ENCODE data around the gene DAPK3. TPM values are rescaled to one million over a fixed set of nuclear protein-coding genes. Genes with fewer than 3 reads are reported as not detected.

Gene DAPK3
- polyA plus RNA-seq, 1 donor from 2014 or later = 100 TPM

GRCh38 chr19:3961007-3961406, 9.9 kb downstream of the DAPK3 start:
- H3K4me3 ChIP-seq (ENCODE audit: low read length) = no peak overlapping the region
- no peak overlapping the region for H3K4me2 ChIP-seq (ENCODE audit: low read length)
- no peak overlapping the region for H3K27ac ChIP-seq (ENCODE audit: low read length)
- TF ChIP-seq EP300 (conservative IDR thresholded peaks at IDR 0.05; ENCODE audit: poor library complexity, severe bottlenecking) = no peak
- TF ChIP-seq EZH2 (IDR thresholded peaks at IDR 0.05; ENCODE audit: borderline replicate concordance, insufficient read depth, low read length, poor library complexity, severe bottlenecking) = no peak
- TF ChIP-seq POLR2AphosphoS5 (IDR thresholded peaks at IDR 0.05) = no peak
- no peak for TF ChIP-seq TAF1 (IDR thresholded peaks at IDR 0.05; ENCODE audit: low read depth)
- no peak for TF ChIP-seq SMC3 (conservative IDR thresholded peaks at IDR 0.05; ENCODE audit: poor library complexity)
- H3K9ac ChIP-seq (ENCODE audit: low read length) = no peak overlapping the region
- H2AFZ ChIP-seq (ENCODE audit: low read depth, low read length) = no peak overlapping the region
- H3K27me3 ChIP-seq (ENCODE audit: insufficient read depth, low read depth, low read length) = no peaks in the 10 kb centered on the region
- no peaks in the 10 kb centered on the region for H3F3A ChIP-seq (ENCODE audit: insufficient read depth, low read length, poor library complexity, severe bottlenecking)
- H4K20me1 ChIP-seq (ENCODE audit: insufficient read depth) = no peaks in the 10 kb centered on the region
- no peaks in the 10 kb centered on the region for H3K9me3 ChIP-seq (ENCODE audit: low read length)
- no peaks in the 10 kb centered on the region for H3K36me3 ChIP-seq (ENCODE audit: insufficient read depth, low read length)
- H3K9me2 ChIP-seq (ENCODE audit: insufficient read depth, low read length) = no peaks in the 10 kb centered on the region
- peaks cover 2% of the 10 kb centered on the region for H3K79me2 ChIP-seq (replicated peaks; ENCODE audit: insufficient read depth, low read length)

- H3K9ac ChIP-seq (ENCODE audit: low read length) = no peak overlapping the region
- H3K79me2 ChIP-seq (replicated peaks; ENCODE audit: insufficient read depth, low read length) = no peaks in the 10 kb centered on the region
- no peak overlapping the region for H2AFZ ChIP-seq (ENCODE audit: low read depth, low read length)
- H3K9me3 ChIP-seq (ENCODE audit: low read length) = no peaks in the 10 kb centered on the region
- no peaks in the 10 kb centered on the region for H3K36me3 ChIP-seq (ENCODE audit: insufficient read depth, low read length)
- H3K27ac ChIP-seq (ENCODE audit: low read length) = no peak overlapping the region
- TF ChIP-seq TAF1 (IDR thresholded peaks at IDR 0.05; ENCODE audit: low read depth) = no peak
- no peak for TF ChIP-seq SMC3 (conservative IDR thresholded peaks at IDR 0.05; ENCODE audit: poor library complexity)
- TF ChIP-seq EZH2 (IDR thresholded peaks at IDR 0.05; ENCODE audit: borderline replicate concordance, insufficient read depth, low read length, poor library complexity, severe bottlenecking) = no peak
- TF ChIP-seq CTCF (IDR thresholded peaks at IDR 0.05; ENCODE audit: poor library complexity, severe bottlenecking) = no peak
- no peaks in the 10 kb centered on the region for H3F3A ChIP-seq (ENCODE audit: insufficient read depth, low read length, poor library complexity, severe bottlenecking)
- no peaks in the 10 kb centered on the region for H3K27me3 ChIP-seq (ENCODE audit: insufficient read depth, low read depth, low read length)
- no peaks in the 10 kb centered on the region for H4K20me1 ChIP-seq (ENCODE audit: insufficient read depth)
- no peak overlapping the region for H3K4me3 ChIP-seq (ENCODE audit: low read length)
- H3K9me2 ChIP-seq (ENCODE audit: insufficient read depth, low read length) = no peaks in the 10 kb centered on the region
- H3K4me2 ChIP-seq (ENCODE audit: low read length) = no peak overlapping the region
Measured at GRCh38 chr19:3959766-3960131, 11.2 kb downstream of the DAPK3 start.

- no peaks in the 10 kb centered on the region for H3K36me3 ChIP-seq (ENCODE audit: insufficient read depth, low read length)
- no peaks in the 10 kb centered on the region for H4K20me1 ChIP-seq (ENCODE audit: insufficient read depth)
- TF ChIP-seq SMC3 (conservative IDR thresholded peaks at IDR 0.05; ENCODE audit: poor library complexity) = no peak
- TF ChIP-seq RAD21 (conservative IDR thresholded peaks at IDR 0.05) = no peak
- no peak for TF ChIP-seq TAF1 (IDR thresholded peaks at IDR 0.05; ENCODE audit: low read depth)
- TF ChIP-seq REST (IDR thresholded peaks at IDR 0.05; ENCODE audit: borderline replicate concordance) = no peak
- TF ChIP-seq CTCF (IDR thresholded peaks at IDR 0.05; ENCODE audit: poor library complexity, severe bottlenecking) = no peak
- TF ChIP-seq EP300 (conservative IDR thresholded peaks at IDR 0.05; ENCODE audit: poor library complexity, severe bottlenecking) = no peak
- H3K27ac ChIP-seq (ENCODE audit: low read length) = no peak overlapping the region
- H3K79me2 ChIP-seq (replicated peaks; ENCODE audit: insufficient read depth, low read length) = no peaks in the 10 kb centered on the region
- no peaks in the 10 kb centered on the region for H3K27me3 ChIP-seq (ENCODE audit: insufficient read depth, low read depth, low read length)
- no peak overlapping the region for H3K4me3 ChIP-seq (ENCODE audit: low read length)
- no peaks in the 10 kb centered on the region for H3K9me2 ChIP-seq (ENCODE audit: insufficient read depth, low read length)
- no peak overlapping the region for H3K9ac ChIP-seq (ENCODE audit: low read length)
- no peaks in the 10 kb centered on the region for H3F3A ChIP-seq (ENCODE audit: insufficient read depth, low read length, poor library complexity, severe bottlenecking)
- H3K4me2 ChIP-seq (ENCODE audit: low read length) = no peak overlapping the region
- H3K9me3 ChIP-seq (ENCODE audit: low read length) = no peaks in the 10 kb centered on the region
- no peak overlapping the region for H2AFZ ChIP-seq (ENCODE audit: low read depth, low read length)
Measured at GRCh38 chr19:3958836-3959765, 11.8 kb downstream of the DAPK3 start.
